Measurements from ENCODE around the gene GPR137. TPM values are rescaled to one million over a fixed set of nuclear protein-coding genes. Genes with fewer than 3 reads are reported as not detected.
A peak's percentile ranks its signal among the peaks of the same experiment; 100 is the strongest.

The GPR137 gene
- 10 to 100 TPM; 57.7 to 58.4 TPM for total RNA-seq
- 40.8 TPM for polyA plus RNA-seq (2013, experiment 1 of 2)
- 34.5 TPM for polyA plus RNA-seq (2013, experiment 2 of 2)
- long read RNA-seq, experiment 1, transcript GPR137-204 (7 exons, 1,596 nt): major isoform, 5 of 17 reads
- long read RNA-seq, experiment 1, partial matches to known transcripts: 1 of 17 reads
- long read RNA-seq, experiment 1, other reads (novel, unspliced or antisense): 11 of 17 reads
- long read RNA-seq, experiment 2, transcript GPR137-201 (7 exons, 1,485 nt): minor isoform, 10 of 119 reads
- long read RNA-seq, experiment 2, transcript GPR137-204 (7 exons, 1,596 nt): major isoform, 60 of 119 reads
- long read RNA-seq, experiment 2, partial matches to known transcripts: 2 of 119 reads
- long read RNA-seq, experiment 2, other reads (novel, unspliced or antisense): 47 of 119 reads
- long read RNA-seq, experiment 3, transcript GPR137-201 (7 exons, 1,485 nt): minor isoform, 6 of 39 reads
- long read RNA-seq, experiment 3, transcript GPR137-204 (7 exons, 1,596 nt): major isoform, 12 of 39 reads
- long read RNA-seq, experiment 3, partial matches to known transcripts: 3 of 39 reads
- long read RNA-seq, experiment 3, other reads (novel, unspliced or antisense): 18 of 39 reads
- long read RNA-seq, experiment 4, transcript GPR137-204 (7 exons, 1,596 nt): major isoform, 19 of 59 reads
- long read RNA-seq, experiment 4, partial matches to known transcripts: 1 of 59 reads
- long read RNA-seq, experiment 4, other reads (novel, unspliced or antisense): 37 of 59 reads

- H3K27ac ChIP-seq (ENCODE audit: low read depth, low read length): peak within 1 kb of the TSS; percentile 9
- H3K36me3 ChIP-seq (ENCODE audit: control insufficient read depth, insufficient read depth, low read length): peaks cover 10% of the 10 kb centered on the region
- H3K4me3 ChIP-seq (ENCODE audit: low read length): peak within 1 kb of the TSS; percentile 84
- no peaks in the 10 kb centered on the region for H3K4me1 ChIP-seq (ENCODE audit: control insufficient read depth, insufficient read depth, low read length)
- Mint-ChIP-seq H3K27me3 (ENCODE audit: insufficient read depth) (peaks cover 17% of the 10 kb centered on the region), H3K27ac (peak within 1 kb of the TSS; percentile 87), H3K9me3 (no peaks in the 10 kb centered on the region), H3K4me1 (peaks cover 4% of the 10 kb centered on the region), H3K36me3 (ENCODE audit: low read depth) (peaks cover 19% of the 10 kb centered on the region), H3K4me3 (peak within 1 kb of the TSS; percentile 69)
- TF ChIP-seq, protein P1, sequence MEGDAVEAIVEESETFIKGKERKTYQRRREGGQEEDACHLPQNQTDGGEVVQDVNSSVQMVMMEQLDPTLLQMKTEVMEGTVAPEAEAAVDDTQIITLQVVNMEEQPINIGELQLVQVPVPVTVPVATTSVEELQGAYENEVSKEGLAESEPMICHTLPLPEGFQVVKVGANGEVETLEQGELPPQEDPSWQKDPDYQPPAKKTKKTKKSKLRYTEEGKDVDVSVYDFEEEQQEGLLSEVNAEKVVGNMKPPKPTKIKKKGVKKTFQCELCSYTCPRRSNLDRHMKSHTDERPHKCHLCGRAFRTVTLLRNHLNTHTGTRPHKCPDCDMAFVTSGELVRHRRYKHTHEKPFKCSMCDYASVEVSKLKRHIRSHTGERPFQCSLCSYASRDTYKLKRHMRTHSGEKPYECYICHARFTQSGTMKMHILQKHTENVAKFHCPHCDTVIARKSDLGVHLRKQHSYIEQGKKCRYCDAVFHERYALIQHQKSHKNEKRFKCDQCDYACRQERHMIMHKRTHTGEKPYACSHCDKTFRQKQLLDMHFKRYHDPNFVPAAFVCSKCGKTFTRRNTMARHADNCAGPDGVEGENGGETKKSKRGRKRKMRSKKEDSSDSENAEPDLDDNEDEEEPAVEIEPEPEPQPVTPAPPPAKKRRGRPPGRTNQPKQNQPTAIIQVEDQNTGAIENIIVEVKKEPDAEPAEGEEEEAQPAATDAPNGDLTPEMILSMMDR (conservative IDR thresholded peaks at IDR 0.05): no peak
- peak; percentile 92 for DNase-seq
- peaks cover 10% of the 10 kb centered on the region for H3K27me3 ChIP-seq (ENCODE audit: control insufficient read depth, insufficient read depth, low read length, poor library complexity, severe bottlenecking)
- H3K9me3 ChIP-seq (ENCODE audit: control insufficient read depth, low read length): no peaks in the 10 kb centered on the region
- 0% methylated on average over 22 to 100 of the region's 102 CpGs for WGBS, 2 experiments (ENCODE audit: insufficient coverage in 1 of 2, insufficient read length in 1 of 2)
- peak within 1 kb of the TSS; percentile 28 for H3K9ac ChIP-seq (ENCODE audit: extremely low read depth, low read length, poor library complexity, severe bottlenecking)
These were observed at the start of gene GPR137 for GRCh38 chr11:64284962-64285884. Gene GPR137, plus strand, starts transcription at chr11:64285848. Its CDS starts 677 bp downstream, at chr11:64286525.

GRCh38 chr11:64237484-64237951, 48.1 kb upstream of the GPR137 start:
- no peak overlapping the region for H3K27ac Mint-ChIP-seq
- Histone ChIP-seq H3K36me3 (ENCODE audit: control insufficient read depth, insufficient read depth, low read length) (peaks cover 10% of the 10 kb centered on the region), H3K4me3 (ENCODE audit: low read length) (no peak overlapping the region), H3K9me3 (ENCODE audit: control insufficient read depth, low read length) (no peaks in the 10 kb centered on the region), H3K27me3 (ENCODE audit: control insufficient read depth, insufficient read depth, low read length, poor library complexity, severe bottlenecking) (no peaks in the 10 kb centered on the region), H3K4me1 (ENCODE audit: control insufficient read depth, insufficient read depth, low read length) (no peaks in the 10 kb centered on the region), H3K9ac (ENCODE audit: extremely low read depth, low read length, poor library complexity, severe bottlenecking) (no peak overlapping the region), H3K27ac (ENCODE audit: low read depth, low read length) (no peak overlapping the region)
- no peak overlapping the region for H3K4me3 Mint-ChIP-seq
- no peak for DNase-seq
- H3K9me3 Mint-ChIP-seq: no peaks in the 10 kb centered on the region
- WGBS, 2 experiments (ENCODE audit: insufficient coverage in 1 of 2, insufficient read length in 1 of 2): 83 to 94% methylated on average over 2 to 12 of the region's 12 CpGs
- peaks cover 13% of the 10 kb centered on the region for H3K4me1 Mint-ChIP-seq
- TF ChIP-seq, protein P1 (conservative IDR thresholded peaks at IDR 0.05): no peak
- peaks cover 1% of the 10 kb centered on the region for H3K27me3 Mint-ChIP-seq (ENCODE audit: insufficient read depth)
- peaks cover 18% of the 10 kb centered on the region for H3K36me3 Mint-ChIP-seq (ENCODE audit: low read depth)

DNA sequence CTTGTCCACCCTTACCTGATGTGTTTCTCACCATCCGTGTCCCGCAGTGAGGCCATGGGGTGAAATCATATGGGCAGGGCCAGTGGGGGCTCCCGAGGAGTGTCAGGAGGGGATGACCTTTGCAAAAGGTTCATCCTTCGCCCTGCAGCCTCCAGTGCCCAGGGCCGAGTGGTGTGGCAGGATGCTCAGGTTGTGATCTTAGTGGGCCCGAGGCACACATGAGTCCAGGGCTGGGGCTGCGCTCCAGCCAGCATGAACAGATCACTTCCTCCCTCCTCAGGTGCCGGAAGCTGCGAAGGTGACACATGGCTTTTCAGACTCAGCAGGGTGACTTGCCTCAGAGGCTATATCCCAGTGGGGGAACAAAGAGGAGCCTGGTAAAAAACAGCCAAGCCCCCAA, 47.6 kb upstream of the GPR137 start:
- Mint-ChIP-seq H3K27ac (no peak overlapping the region), H3K4me1 (peaks cover 13% of the 10 kb centered on the region), H3K27me3 (ENCODE audit: insufficient read depth) (no peaks in the 10 kb centered on the region), H3K36me3 (ENCODE audit: low read depth) (peaks cover 21% of the 10 kb centered on the region), H3K9me3 (no peaks in the 10 kb centered on the region), H3K4me3 (no peak overlapping the region)
- peaks cover 16% of the 10 kb centered on the region for H3K36me3 ChIP-seq (ENCODE audit: control insufficient read depth, insufficient read depth, low read length)
- no peak for DNase-seq
- no peak overlapping the region for H3K9ac ChIP-seq (ENCODE audit: extremely low read depth, low read length, poor library complexity, severe bottlenecking)
- no peaks in the 10 kb centered on the region for H3K27me3 ChIP-seq (ENCODE audit: control insufficient read depth, insufficient read depth, low read length, poor library complexity, severe bottlenecking)
- WGBS, 2 experiments (ENCODE audit: insufficient coverage in 1 of 2, insufficient read length in 1 of 2): 95 to 100% methylated on average over 9 of the region's 9 CpGs
- H3K4me1 ChIP-seq (ENCODE audit: control insufficient read depth, insufficient read depth, low read length): no peaks in the 10 kb centered on the region
- TF ChIP-seq, protein P1 (conservative IDR thresholded peaks at IDR 0.05): no peak
- no peak overlapping the region for H3K27ac ChIP-seq (ENCODE audit: low read depth, low read length)
- H3K4me3 ChIP-seq (ENCODE audit: low read length): no peak overlapping the region
- H3K9me3 ChIP-seq (ENCODE audit: control insufficient read depth, low read length): no peaks in the 10 kb centered on the region

Data from endodermal cell (in vitro differentiated cells).